CD4-positive, alpha-beta T cell treated with Interleukin-15 for 4 hours (primary cell): ENCODE data around the gene TBC1D20.
"Not testable (repeated sequence)": the region's sequence is repeated elsewhere in the genome, so short reads cannot be mapped to it uniquely, and the experiment has no call there.

ENCODE experiments used
- DNase-seq: peaks from one replicate; pipeline ENCODE4 v3.0.0-alpha.2; 2020; ENCODE audit warnings: low spot score

Gene TBC1D20

DNA sequence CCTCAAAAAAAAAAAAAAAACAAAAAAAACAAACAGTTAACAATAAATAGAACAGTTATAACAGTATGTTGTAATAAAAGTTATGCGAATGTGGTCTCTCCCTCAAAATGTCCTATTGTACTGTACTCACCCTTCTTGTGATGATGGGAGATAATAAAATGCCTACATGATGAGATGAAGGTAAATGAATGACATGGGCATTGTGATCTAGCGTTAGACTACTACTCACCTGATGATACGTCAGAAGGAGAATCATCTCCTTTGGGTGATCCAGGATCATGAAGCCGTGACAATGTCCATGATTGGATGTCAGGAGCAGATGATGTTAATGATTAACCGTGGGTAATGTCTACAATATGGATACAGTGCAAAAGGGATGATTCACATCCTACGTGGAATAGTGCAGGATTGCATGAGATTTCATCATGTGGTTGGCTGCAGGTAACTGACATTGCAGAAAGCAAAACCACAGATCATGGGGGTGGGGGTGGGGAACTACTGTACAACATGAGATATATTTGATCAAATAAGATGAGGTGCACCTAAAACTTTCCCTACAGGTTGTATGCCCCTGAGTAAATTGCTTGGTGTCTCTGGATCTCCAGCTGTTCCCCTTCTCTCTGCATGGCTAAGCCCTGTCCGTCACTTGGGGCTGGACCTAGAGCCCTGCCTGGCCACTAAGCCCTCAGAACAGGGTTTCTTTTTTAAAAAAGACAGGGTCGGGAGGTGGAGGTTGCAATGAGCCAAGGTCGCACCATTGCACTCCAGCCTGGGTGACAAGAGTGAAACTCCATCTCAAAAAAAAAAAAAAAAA is 60.4 kb downstream of the TBC1D20 start:
- DNase-seq, result no peak

DNA sequence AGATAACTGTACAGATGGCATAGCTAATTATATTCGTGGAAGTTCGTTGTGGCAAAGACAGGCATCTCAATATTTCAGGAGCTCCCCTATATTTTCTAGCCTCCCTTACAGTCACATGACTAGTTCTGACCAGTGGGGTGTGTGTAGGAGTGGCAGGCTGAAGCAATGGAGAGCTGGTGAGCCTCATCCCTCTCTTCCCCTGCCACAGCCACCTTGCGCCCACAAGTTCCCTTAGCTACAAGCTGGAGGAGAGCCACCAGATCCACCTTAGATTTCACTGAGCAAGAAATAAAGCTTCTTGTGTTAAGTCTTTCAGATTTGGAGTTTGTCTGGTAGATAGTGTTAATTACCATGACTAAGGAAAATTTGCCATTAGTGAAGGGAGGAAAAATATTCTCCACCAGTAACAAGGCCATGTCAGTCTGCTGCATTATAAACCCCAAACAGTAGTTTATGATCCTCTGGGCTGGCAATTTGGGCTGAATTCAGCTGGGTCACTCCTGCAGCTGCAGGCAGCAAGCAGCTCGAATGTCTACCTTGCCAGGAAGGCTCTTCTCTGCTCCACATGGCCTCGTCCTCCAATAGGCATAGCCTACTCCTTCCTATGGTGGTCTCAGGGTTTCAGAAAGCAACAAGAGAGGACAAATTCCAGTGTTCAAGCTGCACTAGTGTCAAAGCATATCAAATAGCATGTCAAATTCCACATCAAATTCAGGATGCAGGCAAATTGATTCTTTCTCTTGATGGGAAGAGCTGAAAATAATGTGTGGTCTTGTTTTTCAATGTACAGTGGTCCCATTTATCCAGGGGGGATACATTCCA is 61.7 kb downstream of the TBC1D20 start:
- no peak for DNase-seq

DNA sequence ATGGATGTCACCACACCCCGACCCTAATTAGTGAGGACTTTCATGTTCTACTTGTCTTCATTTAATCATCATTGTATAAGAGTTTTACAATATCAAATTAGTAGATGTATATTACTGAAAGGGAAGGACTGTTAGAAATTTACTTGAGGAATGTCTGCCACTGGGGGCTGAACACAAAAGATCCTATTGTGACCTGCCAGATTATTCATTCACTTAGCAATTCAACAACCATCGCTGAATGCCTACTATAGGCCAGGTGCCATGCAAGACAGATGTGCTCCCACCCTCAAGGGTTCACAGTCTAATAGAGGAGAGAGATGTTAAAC is 62.2 kb downstream of the TBC1D20 start:
- no peak for DNase-seq

DNA sequence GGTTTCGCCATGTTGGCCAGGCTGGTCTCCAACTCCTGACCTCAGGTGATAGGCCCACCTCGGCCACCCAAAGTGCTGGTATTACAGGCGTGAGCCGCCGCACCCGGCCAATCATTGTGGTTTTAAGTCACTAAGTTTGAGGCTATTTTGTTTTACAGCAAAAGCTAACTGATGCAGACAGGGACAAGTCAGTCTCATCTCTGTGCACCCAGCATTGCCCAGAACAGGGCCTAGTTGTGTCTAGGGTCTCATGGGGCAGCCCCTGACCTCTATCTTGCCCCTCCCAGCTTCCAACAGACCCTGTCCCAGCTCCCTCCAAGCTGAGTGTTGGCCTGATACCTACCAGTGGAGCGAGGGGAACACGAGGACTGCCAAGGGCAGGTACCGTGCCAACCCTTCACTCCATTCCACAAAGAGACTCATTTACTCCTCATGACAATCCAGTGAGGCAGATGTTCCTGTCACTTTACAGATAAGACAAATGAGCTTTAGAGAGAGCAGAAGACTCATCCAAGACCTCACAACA is 63.1 kb downstream of the TBC1D20 start:
- no peak for DNase-seq

DNA sequence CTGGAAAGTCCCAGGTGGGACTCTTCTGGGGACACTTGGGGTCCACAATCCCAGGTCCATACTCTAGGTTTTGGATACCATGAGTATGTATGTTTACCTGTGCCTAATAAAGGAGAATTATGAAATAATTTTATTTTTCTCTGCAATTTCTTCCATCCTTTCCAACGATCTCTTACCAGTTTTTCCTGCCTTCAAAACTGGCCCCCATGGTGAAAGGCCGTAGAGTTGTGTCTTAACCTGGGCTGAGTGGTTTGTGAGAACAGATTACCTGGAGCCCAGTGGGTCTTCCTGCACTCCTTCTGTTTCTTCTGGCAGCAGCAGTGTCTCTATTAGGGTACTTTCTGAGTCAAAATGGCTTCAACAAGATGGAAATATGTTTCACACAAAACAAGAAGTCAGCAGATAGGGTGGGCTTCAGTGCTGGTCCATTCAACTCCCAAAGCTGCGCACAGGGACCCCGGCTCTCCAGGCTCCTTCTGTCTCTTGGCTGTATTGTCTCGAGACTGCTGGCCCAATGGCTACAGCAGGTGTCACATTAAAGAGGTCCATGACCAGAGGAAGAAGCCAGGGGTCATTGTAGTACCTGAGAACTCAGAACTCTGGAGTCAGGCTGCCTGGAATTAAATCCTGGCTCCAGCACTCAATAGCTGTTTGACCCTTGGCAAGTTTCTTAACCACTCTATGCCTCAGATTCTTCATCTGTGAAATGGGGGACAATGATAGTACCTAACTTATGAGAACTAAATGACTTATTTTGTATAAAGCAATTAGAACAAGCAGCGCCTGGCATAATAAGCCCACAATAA is 64.7 kb downstream of the TBC1D20 start:
- DNase-seq, result no peak

DNA sequence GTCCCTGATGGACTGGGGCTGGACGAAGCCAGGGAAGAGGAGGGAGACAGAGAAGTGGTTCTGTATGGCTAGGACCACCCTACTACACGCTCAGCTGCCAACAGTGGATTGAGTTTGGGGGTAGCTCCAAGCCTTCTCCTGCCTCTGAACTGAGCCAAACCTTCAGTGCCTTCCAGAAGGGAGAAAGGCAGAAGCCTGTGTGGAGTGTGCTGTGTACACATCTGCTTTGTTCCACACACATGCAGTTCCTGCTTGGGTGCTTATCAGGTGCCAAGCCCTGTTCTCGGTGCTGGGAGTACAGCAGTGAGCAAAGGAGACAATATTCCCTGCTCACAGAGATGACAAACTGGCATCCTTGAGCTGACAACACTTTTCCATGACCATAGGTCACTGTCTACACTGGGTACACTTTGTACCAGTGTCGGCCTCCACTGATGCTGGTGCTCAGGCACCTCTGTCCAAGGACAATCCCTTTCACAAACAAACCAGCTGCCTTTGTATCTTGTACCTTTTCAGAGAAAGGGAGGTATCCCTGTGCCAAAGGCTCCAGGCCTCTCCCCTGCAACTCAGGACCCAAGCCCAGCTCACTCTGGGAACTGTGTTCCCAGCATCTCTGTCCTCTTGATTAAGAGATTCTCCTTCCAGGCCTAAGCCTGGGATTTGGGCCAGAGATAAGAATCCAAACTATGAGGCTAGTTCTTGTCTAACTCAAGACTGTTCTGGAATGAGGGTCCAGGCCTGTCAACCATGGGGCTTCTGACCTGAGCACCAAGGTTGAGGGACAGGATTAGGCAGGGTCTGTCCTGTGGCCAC is 65.5 kb downstream of the TBC1D20 start:
- DNase-seq, result no peak

DNA sequence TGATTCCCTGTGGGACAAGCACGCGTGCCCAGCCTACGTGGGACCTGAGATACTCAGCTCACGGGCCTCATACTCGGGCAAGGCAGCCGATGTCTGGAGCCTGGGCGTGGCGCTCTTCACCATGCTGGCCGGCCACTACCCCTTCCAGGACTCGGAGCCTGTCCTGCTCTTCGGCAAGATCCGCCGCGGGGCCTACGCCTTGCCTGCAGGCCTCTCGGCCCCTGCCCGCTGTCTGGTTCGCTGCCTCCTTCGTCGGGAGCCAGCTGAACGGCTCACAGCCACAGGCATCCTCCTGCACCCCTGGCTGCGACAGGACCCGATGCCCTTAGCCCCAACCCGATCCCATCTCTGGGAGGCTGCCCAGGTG is 66.1 kb downstream of the TBC1D20 start:
- no peak for DNase-seq

DNA sequence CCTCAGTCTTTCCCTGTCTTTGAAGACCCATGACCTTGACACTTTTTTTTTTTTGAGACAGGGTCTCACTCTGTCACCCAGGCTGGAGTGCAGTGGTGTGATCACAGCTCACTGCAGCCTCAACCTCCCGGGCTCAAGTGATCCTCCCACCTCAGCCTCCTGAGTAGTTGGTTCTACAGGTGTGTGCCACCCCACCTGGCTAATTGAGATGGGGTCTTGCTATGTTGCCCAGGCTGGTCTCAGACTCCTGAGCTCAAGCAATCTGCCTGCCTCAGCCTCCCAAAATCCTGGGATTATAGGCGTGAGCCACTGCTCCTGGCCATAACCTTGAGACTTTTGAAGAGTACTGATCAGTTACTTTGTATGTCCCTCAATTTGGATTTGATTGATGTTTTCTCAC is 69.0 kb downstream of the TBC1D20 start:
- DNase-seq, result not testable (repeated sequence)

DNA sequence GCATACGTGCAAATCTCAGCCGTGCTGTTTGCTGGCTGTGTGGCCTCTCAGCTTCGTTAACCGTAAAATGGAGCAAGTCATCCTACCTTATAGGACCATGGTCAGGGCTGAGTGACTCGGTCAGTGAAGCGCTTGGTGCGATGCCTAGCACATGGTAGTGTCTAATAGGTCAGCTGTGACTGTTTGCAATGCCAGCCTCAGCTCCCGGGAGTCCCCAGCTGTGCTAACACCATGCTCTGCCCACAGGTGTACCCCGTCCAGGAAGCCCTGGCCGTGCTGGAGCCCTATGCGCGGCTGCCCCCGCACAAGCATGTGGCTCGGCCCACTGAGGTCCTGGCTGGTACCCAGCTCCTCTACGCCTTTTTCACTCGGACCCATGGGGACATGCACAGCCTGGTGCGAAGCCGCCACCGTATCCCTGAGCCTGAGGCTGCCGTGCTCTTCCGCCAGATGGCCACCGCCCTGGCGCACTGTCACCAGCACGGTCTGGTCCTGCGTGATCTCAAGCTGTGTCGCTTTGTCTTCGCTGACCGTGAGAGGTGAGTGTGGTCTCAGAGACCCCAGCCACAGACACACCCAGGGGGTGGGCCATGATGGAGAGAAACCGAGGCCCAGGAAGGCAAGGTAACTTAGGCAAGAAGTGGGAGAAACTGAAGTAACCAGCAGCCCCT is 71.2 kb downstream of the TBC1D20 start:
- DNase-seq, result no peak

DNA sequence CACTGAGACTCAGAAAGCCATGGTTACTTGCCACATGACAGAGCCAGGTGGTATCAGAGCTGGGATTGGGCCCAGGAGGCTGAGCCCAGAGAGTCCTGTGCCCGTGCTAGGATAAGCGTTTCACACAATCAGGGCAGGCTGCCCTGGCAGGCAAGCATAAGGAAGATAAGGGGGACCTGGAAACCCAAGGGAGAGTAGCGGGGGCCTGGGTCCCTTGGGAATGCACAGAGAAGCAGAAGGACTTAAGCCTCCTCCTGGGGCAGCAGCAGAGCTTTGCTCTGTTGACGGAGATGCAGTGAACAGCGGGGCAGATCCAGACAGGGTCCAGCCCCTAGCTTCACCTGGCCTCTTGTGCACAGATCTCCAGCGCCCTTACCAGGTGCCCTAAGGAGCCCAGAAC is 73.1 kb downstream of the TBC1D20 start:
- DNase-seq, result no peak

DNA sequence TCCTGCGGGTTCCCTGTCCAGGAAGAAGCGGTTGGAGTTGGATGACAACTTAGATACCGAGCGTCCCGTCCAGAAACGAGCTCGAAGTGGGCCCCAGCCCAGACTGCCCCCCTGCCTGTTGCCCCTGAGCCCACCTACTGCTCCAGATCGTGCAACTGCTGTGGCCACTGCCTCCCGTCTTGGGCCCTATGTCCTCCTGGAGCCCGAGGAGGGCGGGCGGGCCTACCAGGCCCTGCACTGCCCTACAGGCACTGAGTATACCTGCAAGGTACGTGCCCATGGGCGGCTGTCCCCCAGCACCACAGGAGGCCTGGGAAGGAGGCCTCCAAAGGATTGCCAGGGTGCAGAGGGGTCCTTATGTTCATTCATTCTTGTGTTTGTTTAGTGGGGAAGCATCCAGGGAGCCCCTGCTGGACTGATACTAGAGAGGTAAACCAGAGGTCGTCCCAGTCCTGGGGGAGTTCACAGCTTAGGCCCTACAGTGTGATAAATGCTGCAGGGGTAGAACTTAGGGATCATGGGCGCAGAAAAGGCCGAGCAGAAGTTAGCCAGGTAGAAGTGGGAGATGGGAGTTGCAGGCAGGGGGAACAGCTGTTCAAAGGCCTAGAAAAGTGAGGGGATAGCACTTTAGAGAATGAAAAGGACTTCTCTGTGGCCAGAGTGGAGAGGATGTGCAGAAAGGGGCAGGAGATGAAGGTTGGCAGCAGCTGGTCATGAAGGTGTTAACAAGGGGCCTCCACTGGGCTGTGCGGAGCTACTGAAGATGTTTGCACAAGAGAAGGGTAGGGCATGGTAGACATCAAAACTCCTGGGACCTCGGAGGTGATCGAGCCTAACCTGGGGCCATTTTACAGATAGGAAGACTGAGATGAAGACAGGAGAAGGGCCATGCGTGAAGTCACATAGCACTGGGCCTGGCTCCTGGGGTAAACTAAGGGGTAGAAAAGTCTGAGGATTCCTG is 74.0 kb downstream of the TBC1D20 start:
- DNase-seq, result no peak

DNA sequence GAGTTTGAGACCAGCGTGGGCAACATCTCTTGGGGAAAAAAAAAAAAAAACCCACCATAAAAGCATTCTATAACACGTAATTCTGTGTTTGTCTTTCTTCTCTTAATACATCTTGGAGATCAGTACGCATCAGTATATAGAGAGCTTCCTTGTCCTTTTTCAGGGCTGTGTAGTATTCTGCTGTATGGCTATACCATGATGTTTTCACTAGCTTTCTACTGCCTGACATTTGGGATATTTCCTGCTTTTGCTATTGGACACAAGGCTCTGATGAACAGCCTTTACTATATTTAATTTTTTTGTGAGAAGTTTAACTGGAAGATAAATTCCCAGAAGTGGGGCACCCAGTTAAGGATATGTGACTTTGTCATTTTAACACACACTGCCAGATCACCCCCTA is 74.8 kb downstream of the TBC1D20 start:
- no peak for DNase-seq

DNA sequence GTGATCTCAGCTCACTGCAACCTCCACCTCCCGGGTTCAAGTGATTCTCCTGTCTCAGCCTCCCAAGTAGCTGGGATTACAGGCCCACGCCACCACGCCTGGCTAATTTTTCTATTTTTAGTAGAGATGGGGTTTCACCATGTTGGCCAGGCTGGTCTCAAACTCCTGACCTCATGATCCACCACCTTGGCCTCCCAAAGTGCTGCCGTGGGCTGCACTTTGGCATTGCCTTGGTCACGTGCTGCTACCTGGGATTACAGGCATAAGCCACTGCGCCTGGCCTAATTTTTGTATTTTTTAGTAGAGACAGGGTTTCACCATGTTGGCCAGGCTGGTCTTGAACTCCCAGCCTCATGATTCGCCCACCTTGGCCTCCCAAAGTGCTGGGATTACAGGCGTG is 75.7 kb downstream of the TBC1D20 start:
- DNase-seq, result not testable (repeated sequence)
